ENCODE measurements around the gene RTN4RL1. TPM values are rescaled to one million over a fixed set of nuclear protein-coding genes. Genes with fewer than 3 reads are reported as not detected.
"Not testable (repeated sequence)": the region's sequence is repeated elsewhere in the genome, so short reads cannot be mapped to it uniquely, and the experiment has no call there.

Gene RTN4RL1
- total and polyA plus RNA-seq, 4 experiments from 2014 or later, result 0.27 to 2.0 (median 0.39) TPM

GRCh38 chr17:1994707-1995106 lies 30.4 kb downstream of the RTN4RL1 start:
- H3K4me1 ChIP-seq (ENCODE audit: insufficient read depth, low read length), result no peaks in the 10 kb centered on the region
- peaks cover 0 to 5% (median 0%) of the 10 kb centered on the region in 8 donors for H3K9me3 Mint-ChIP-seq
- peaks cover 4% of the 10 kb centered on the region for H3K27me3 ChIP-seq (ENCODE audit: insufficient read depth, low read length)
- H3K27me3 Mint-ChIP-seq, result peaks cover 16 to 18% of the 10 kb centered on the region in 2 donors
- H3K4me1 Mint-ChIP-seq, result peaks cover 4 to 11% (median 7%) of the 10 kb centered on the region in 4 donors
- intact Hi-C loops (cut with micrococcal nuclease), result no loop called here
- POLR2A ChIA-PET (ENCODE audit: partially characterized antibody), result no interaction called here
- H3K36me3 Mint-ChIP-seq, result no peaks in the 10 kb centered on the region
- H3K36me3 ChIP-seq (ENCODE audit: insufficient read depth, low read length), result no peaks in the 10 kb centered on the region
- no peak overlapping the region for H3K4me3 Mint-ChIP-seq
- no peak overlapping the region for H3K27ac ChIP-seq (ENCODE audit: low read depth, low read length)
- H3K9me3 ChIP-seq (ENCODE audit: control insufficient read depth in 1 of 2, low read length in 2 of 2), result no peaks in the 10 kb centered on the region
- H3K27ac Mint-ChIP-seq, result no peak overlapping the region
- no peak for DNase-seq
- no peak overlapping the region for H3K4me3 ChIP-seq (ENCODE audit: low read length in 2 of 2)
- CTCF ChIA-PET (ENCODE audit: partially characterized antibody), result no interaction called here

- Histone ChIP-seq H3K27ac (ENCODE audit: low read depth, low read length) (no peak overlapping the region), H3K27me3 (ENCODE audit: insufficient read depth, low read length) (peaks cover 4% of the 10 kb centered on the region), H3K9me3 (ENCODE audit: control insufficient read depth in 1 of 2, low read length in 2 of 2) (no peaks in the 10 kb centered on the region), H3K4me3 (ENCODE audit: low read length in 2 of 2) (no peak overlapping the region), H3K4me1 (ENCODE audit: insufficient read depth, low read length) (no peaks in the 10 kb centered on the region), H3K36me3 (ENCODE audit: insufficient read depth, low read length) (no peaks in the 10 kb centered on the region)
- ChIA-PET CTCF (ENCODE audit: partially characterized antibody) (no interaction called here), POLR2A (ENCODE audit: partially characterized antibody) (no interaction called here)
- DNase-seq, result no peak
- Mint-ChIP-seq H3K27me3 (peaks cover 10 to 13% of the 10 kb centered on the region in 2 donors), H3K4me1 (peaks cover 0 to 6% (median under 1%) of the 10 kb centered on the region in 4 donors), H3K36me3 (no peaks in the 10 kb centered on the region), H3K27ac (peak overlapping the region in 1 of 7 donors; percentile 57), H3K9me3 (peaks cover 0 to 1% (median 0%) of the 10 kb centered on the region in 8 donors), H3K4me3 (no peak overlapping the region)
- intact Hi-C loops (cut with micrococcal nuclease), result no loop called here
Observed at GRCh38 chr17:1992541-1992940, 32.6 kb downstream of the RTN4RL1 start.

GRCh38 chr17:1989135-1989534 lies 36.0 kb downstream of the RTN4RL1 start:
- Histone ChIP-seq H3K9me3 (ENCODE audit: control insufficient read depth in 1 of 2, low read length in 2 of 2) (no peaks in the 10 kb centered on the region), H3K27me3 (ENCODE audit: insufficient read depth, low read length) (no peaks in the 10 kb centered on the region), H3K4me3 (ENCODE audit: low read length in 2 of 2) (no peak overlapping the region), H3K36me3 (ENCODE audit: insufficient read depth, low read length) (no peaks in the 10 kb centered on the region), H3K27ac (ENCODE audit: low read depth, low read length) (no peak overlapping the region), H3K4me1 (ENCODE audit: insufficient read depth, low read length) (no peaks in the 10 kb centered on the region)
- no peak overlapping the region for H3K4me3 Mint-ChIP-seq
- peaks cover 0 to 2% (median 0%) of the 10 kb centered on the region in 4 donors for H3K4me1 Mint-ChIP-seq
- POLR2A ChIA-PET (ENCODE audit: partially characterized antibody), result no interaction called here
- intact Hi-C loops (cut with micrococcal nuclease), result no loop called here
- H3K36me3 Mint-ChIP-seq, result no peaks in the 10 kb centered on the region
- no peak overlapping the region for H3K27ac Mint-ChIP-seq
- CTCF ChIA-PET (ENCODE audit: partially characterized antibody), result no interaction called here
- no peak for DNase-seq
- H3K27me3 Mint-ChIP-seq, result peaks cover 1 to 4% of the 10 kb centered on the region in 2 donors
- peaks cover 0 to 1% (median 0%) of the 10 kb centered on the region in 8 donors for H3K9me3 Mint-ChIP-seq

GRCh38 chr17:1986783-1987451 lies 38.2 kb downstream of the RTN4RL1 start:
- DNase-seq, result no peak
- no peaks in the 10 kb centered on the region for H3K27me3 ChIP-seq (ENCODE audit: insufficient read depth, low read length)
- H3K4me1 Mint-ChIP-seq, result peaks cover 0 to 2% (median 0%) of the 10 kb centered on the region in 4 donors
- H3K36me3 ChIP-seq (ENCODE audit: insufficient read depth, low read length), result no peaks in the 10 kb centered on the region
- no peaks in the 10 kb centered on the region for H3K4me1 ChIP-seq (ENCODE audit: insufficient read depth, low read length)
- intact Hi-C loops (cut with micrococcal nuclease), result no loop called here
- H3K27ac ChIP-seq (ENCODE audit: low read depth, low read length), result no peak overlapping the region
- no peaks in the 10 kb centered on the region for H3K9me3 ChIP-seq (ENCODE audit: control insufficient read depth in 1 of 2, low read length in 2 of 2)
- peaks cover 1 to 4% of the 10 kb centered on the region in 2 donors for H3K27me3 Mint-ChIP-seq
- peaks cover 0 to 1% (median 0%) of the 10 kb centered on the region in 8 donors for H3K9me3 Mint-ChIP-seq
- no peak overlapping the region for H3K27ac Mint-ChIP-seq
- no peaks in the 10 kb centered on the region for H3K36me3 Mint-ChIP-seq
- H3K4me3 ChIP-seq (ENCODE audit: low read length in 2 of 2), result no peak overlapping the region
- POLR2A ChIA-PET (ENCODE audit: partially characterized antibody), result no interaction called here
- CTCF ChIA-PET (ENCODE audit: partially characterized antibody), result no interaction called here
- no peak overlapping the region for H3K4me3 Mint-ChIP-seq

GRCh38 chr17:1985686-1986085 lies 39.4 kb downstream of the RTN4RL1 start:
- peaks cover 0 to 2% (median 0%) of the 10 kb centered on the region in 4 donors for H3K4me1 Mint-ChIP-seq
- Histone ChIP-seq H3K36me3 (ENCODE audit: insufficient read depth, low read length) (no peaks in the 10 kb centered on the region), H3K4me1 (ENCODE audit: insufficient read depth, low read length) (no peaks in the 10 kb centered on the region), H3K27me3 (ENCODE audit: insufficient read depth, low read length) (no peaks in the 10 kb centered on the region), H3K9me3 (ENCODE audit: control insufficient read depth in 1 of 2, low read length in 2 of 2) (no peaks in the 10 kb centered on the region), H3K27ac (ENCODE audit: low read depth, low read length) (no peak overlapping the region), H3K4me3 (ENCODE audit: low read length in 2 of 2) (no peak overlapping the region)
- no peaks in the 10 kb centered on the region for H3K36me3 Mint-ChIP-seq
- DNase-seq, result no peak
- H3K27ac Mint-ChIP-seq, result no peak overlapping the region
- H3K9me3 Mint-ChIP-seq, result no peaks in the 10 kb centered on the region
- ChIA-PET CTCF (ENCODE audit: partially characterized antibody) (no interaction called here), POLR2A (ENCODE audit: partially characterized antibody) (no interaction called here)
- intact Hi-C loops (cut with micrococcal nuclease), result no loop called here
- H3K4me3 Mint-ChIP-seq, result no peak overlapping the region
- peaks cover 1 to 3% of the 10 kb centered on the region in 2 donors for H3K27me3 Mint-ChIP-seq

- no peak overlapping the region for H3K27ac ChIP-seq (ENCODE audit: low read depth, low read length)
- H3K36me3 ChIP-seq (ENCODE audit: insufficient read depth, low read length), result no peaks in the 10 kb centered on the region
- H3K4me3 Mint-ChIP-seq, result no peak overlapping the region
- no peaks in the 10 kb centered on the region for H3K27me3 ChIP-seq (ENCODE audit: insufficient read depth, low read length)
- intact Hi-C loops (cut with micrococcal nuclease), result no loop called here
- peak overlapping the region in 1 of 7 donors; percentile 42 for H3K27ac Mint-ChIP-seq
- ChIA-PET POLR2A (ENCODE audit: partially characterized antibody) (no interaction called here), CTCF (ENCODE audit: partially characterized antibody) (no interaction called here)
- peaks cover 1 to 2% of the 10 kb centered on the region in 2 donors for H3K27me3 Mint-ChIP-seq
- H3K9me3 ChIP-seq (ENCODE audit: control insufficient read depth in 1 of 2, low read length in 2 of 2), result no peaks in the 10 kb centered on the region
- no peaks in the 10 kb centered on the region for H3K9me3 Mint-ChIP-seq
- H3K36me3 Mint-ChIP-seq, result no peaks in the 10 kb centered on the region
- no peaks in the 10 kb centered on the region for H3K4me1 ChIP-seq (ENCODE audit: insufficient read depth, low read length)
- peaks cover 0 to 2% (median 0%) of the 10 kb centered on the region in 4 donors for H3K4me1 Mint-ChIP-seq
- no peak overlapping the region for H3K4me3 ChIP-seq (ENCODE audit: low read length in 2 of 2)
- no peak for DNase-seq
Observed at GRCh38 chr17:1985093-1985492, 40.0 kb downstream of the RTN4RL1 start.

GRCh38 chr17:1982793-1983366 lies 42.3 kb downstream of the RTN4RL1 start:
- H3K9me3 ChIP-seq (ENCODE audit: control insufficient read depth in 1 of 2, low read length in 2 of 2); H3K36me3 Mint-ChIP-seq; POLR2A ChIA-PET (ENCODE audit: partially characterized antibody); H3K27me3 ChIP-seq (ENCODE audit: insufficient read depth, low read length); H3K4me3 Mint-ChIP-seq; H3K27me3 Mint-ChIP-seq; H3K27ac Mint-ChIP-seq; H3K4me3 ChIP-seq (ENCODE audit: low read length in 2 of 2); CTCF ChIA-PET (ENCODE audit: partially characterized antibody); intact Hi-C loops (cut with micrococcal nuclease); H3K36me3 ChIP-seq (ENCODE audit: insufficient read depth, low read length); H3K4me1 ChIP-seq (ENCODE audit: insufficient read depth, low read length); H3K9me3 Mint-ChIP-seq; H3K27ac ChIP-seq (ENCODE audit: low read depth, low read length); H3K4me1 Mint-ChIP-seq; DNase-seq: not testable (repeated sequence)

Data from CD4-positive, alpha-beta memory T cell (primary cell).